Peyer's patch (tissue), 4 donors: Measurements from ENCODE around the gene GNAS-AS1. TPM values are rescaled to one million over a fixed set of nuclear protein-coding genes. Genes with fewer than 3 reads are reported as not detected.

Experiments used
- DNase-seq, 3 donors: peaks; one replicate each; pipeline ENCODE4 v3.0.0-alpha.2; 2017 to 2019
- H3K27ac ChIP-seq, 4 donors: fragments of 200-600 bp; sonication (generic); one replicate each; pipeline ENCODE4 v1.5.1; 2016 to 2019
- H3K27me3 ChIP-seq, 2 donors: fragments of 200-600 bp; sonication (generic); one replicate each; pipeline ENCODE4 v1.5.1; 2019
- H3K36me3 ChIP-seq, 3 donors: fragments of 200-600 bp; sonication (generic); one replicate each; pipeline ENCODE4 v1.5.1; 2016 to 2019
- H3K4me1 ChIP-seq, 4 donors: fragments of 200-600 bp; sonication (generic); one replicate each; pipeline ENCODE4 v1.5.1; 2016 to 2019
- H3K4me3 ChIP-seq, 4 donors: fragments of 200-600 bp; sonication (generic); 1 replicate in 3 of 4; 2 replicates in 1 of 4; pipeline ENCODE4 v1.5.1; 2016 to 2019; ENCODE audit warnings: mild to moderate bottlenecking in 1 of 4
- H3K9me3 ChIP-seq, 4 donors: fragments of 200-600 bp; sonication (generic); one replicate each; pipeline ENCODE4 v1.5.1; 2016 to 2019; ENCODE audit warnings: mild to moderate bottlenecking in 1 of 4
- POLR2A ChIP-seq, 2 donors: fragments of 450-650 bp; IDR thresholded peaks; one replicate each; pipeline ENCODE4 v1.5.1; 2017; ENCODE audit warnings: antibody characterized with exemption in 2 of 2, mild to moderate bottlenecking in 2 of 2, moderate library complexity in 2 of 2
- small RNA-seq, 2 donors: library from RNA; depleted of rRNA; stranded (forward); fragments of <200 nt; gene quantifications; one replicate each; pipeline ENCODE3, GENCODE V24; 2016
- total RNA-seq, 4 donors: library from RNA; depleted of rRNA; stranded (reverse); fragments of >200 nt; gene quantifications; one replicate each; pipeline ENCODE4 v1.1.0, GENCODE V29; 2016
- TF ChIP-seq, protein P1 (sequence below), 6 experiments: fragments of 450-650 bp in 4 of 6; fragments of 200-600 bp in 2 of 6; sonication (generic) in 1 of 6; IDR thresholded peaks; one replicate each; pipeline ENCODE4 v1.5.1; 2017 to 2019; ENCODE audit warnings: antibody characterized with exemption in 6 of 6, mild to moderate bottlenecking in 3 of 6, moderate library complexity in 1 of 6

The GNAS-AS1 gene
- total RNA-seq, 4 donors from 2014 or later, result 0.67 to 1.3 TPM; not detected in 2

DNA sequence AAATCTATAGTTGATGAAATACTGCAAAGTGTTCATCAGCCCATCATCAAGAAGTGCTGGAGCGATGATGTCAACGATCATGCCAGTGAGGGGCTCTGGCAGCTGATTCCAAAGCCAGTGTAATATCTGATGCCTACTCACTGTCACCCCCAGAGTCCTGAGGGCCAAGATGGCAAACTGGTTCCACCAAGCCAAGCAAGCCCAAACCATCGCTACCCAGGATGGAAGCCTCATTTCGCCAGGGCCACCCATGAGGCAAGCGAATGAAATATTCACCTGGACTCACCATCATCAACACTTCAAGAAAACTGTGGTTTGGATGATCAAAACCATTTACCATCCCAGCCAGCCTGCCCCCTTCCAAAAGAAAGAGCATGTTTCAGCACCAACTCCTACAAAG, 76.5 kb downstream of the GNAS-AS1 start:
- no peaks in the 10 kb centered on the region for H3K36me3 ChIP-seq
- H3K4me1 ChIP-seq, result no peaks in the 10 kb centered on the region
- H3K27ac ChIP-seq, result no peak overlapping the region
- no peak overlapping the region for H3K4me3 ChIP-seq
- TF ChIP-seq, protein P1, sequence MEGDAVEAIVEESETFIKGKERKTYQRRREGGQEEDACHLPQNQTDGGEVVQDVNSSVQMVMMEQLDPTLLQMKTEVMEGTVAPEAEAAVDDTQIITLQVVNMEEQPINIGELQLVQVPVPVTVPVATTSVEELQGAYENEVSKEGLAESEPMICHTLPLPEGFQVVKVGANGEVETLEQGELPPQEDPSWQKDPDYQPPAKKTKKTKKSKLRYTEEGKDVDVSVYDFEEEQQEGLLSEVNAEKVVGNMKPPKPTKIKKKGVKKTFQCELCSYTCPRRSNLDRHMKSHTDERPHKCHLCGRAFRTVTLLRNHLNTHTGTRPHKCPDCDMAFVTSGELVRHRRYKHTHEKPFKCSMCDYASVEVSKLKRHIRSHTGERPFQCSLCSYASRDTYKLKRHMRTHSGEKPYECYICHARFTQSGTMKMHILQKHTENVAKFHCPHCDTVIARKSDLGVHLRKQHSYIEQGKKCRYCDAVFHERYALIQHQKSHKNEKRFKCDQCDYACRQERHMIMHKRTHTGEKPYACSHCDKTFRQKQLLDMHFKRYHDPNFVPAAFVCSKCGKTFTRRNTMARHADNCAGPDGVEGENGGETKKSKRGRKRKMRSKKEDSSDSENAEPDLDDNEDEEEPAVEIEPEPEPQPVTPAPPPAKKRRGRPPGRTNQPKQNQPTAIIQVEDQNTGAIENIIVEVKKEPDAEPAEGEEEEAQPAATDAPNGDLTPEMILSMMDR (IDR thresholded peaks at IDR 0.05), result no peak
- TF ChIP-seq POLR2A (IDR thresholded peaks at IDR 0.05), result no peak
- peak in 1 of 3 donors; percentile 2 for DNase-seq
- no peaks in the 10 kb centered on the region for H3K27me3 ChIP-seq
- H3K9me3 ChIP-seq, result no peaks in the 10 kb centered on the region

- H3K9me3 ChIP-seq, result no peaks in the 10 kb centered on the region
- TF ChIP-seq, protein P1 (IDR thresholded peaks at IDR 0.05), result no peak
- TF ChIP-seq POLR2A (IDR thresholded peaks at IDR 0.05), result no peak
- H3K27ac ChIP-seq, result no peak overlapping the region
- H3K4me3 ChIP-seq, result no peak overlapping the region
- no peaks in the 10 kb centered on the region for H3K27me3 ChIP-seq
- no peaks in the 10 kb centered on the region for H3K4me1 ChIP-seq
- no peak for DNase-seq
- no peaks in the 10 kb centered on the region for H3K36me3 ChIP-seq
Measured at GRCh38 chr20:58772786-58773185, 77.9 kb downstream of the GNAS-AS1 start.

Small RNAs within 50 kb of the gene (small RNA-seq; reads per million reads assigned to genes)
- 0 reads per million in 2 donors for gene MIR298
- gene RF02127, result 0 reads per million in 2 donors
- gene RF02128, result 0 reads per million in 2 donors
- gene RF02130, result 0 reads per million in 2 donors
- 0 reads per million in 2 donors for gene RF02131

Other genes starting within 250 kb of the GNAS-AS1 start
- gene STX16, start 199.6 kb downstream of the GNAS-AS1 start, total RNA-seq, result 100 to 1,000 TPM in 1 of 4 donors, 10 to 100 TPM in 3; 58.0 to 262 (median 84.0) TPM
- gene NPEPL1, start 158.1 kb downstream of the GNAS-AS1 start, total RNA-seq, result 10 to 100 TPM; 36.3 to 80.4 (median 63.0) TPM
- gene GNAS, start 1.8 kb upstream of the GNAS-AS1 start, total RNA-seq, result 100 to 1,000 TPM; 382 to 889 (median 658) TPM
- gene NELFCD, start 130.4 kb upstream of the GNAS-AS1 start, total RNA-seq, result 10 to 100 TPM; 39.6 to 98.2 (median 65.1) TPM
- 100 to 1,000 TPM in 3 of 4 donors, 10 to 100 TPM in 1; 78.4 to 310 (median 274) TPM for gene CTSZ, start 156.4 kb upstream of the GNAS-AS1 start, total RNA-seq
- not detected for gene TUBB1, start 168.5 kb upstream of the GNAS-AS1 start, total RNA-seq
- 10 to 100 TPM; 20.6 to 34.0 (median 26.8) TPM for gene ATP5F1E, start 181.4 kb upstream of the GNAS-AS1 start, total RNA-seq
- gene PRELID3B, start 191.9 kb upstream of the GNAS-AS1 start, total RNA-seq, result 100 to 1,000 TPM in 2 of 4 donors, 10 to 100 TPM in 2; 44.6 to 148 (median 86.5) TPM